A673 (cell line): ENCODE measurements around the gene IL12RB2. TPM values are rescaled to one million over a fixed set of nuclear protein-coding genes. Genes with fewer than 3 reads are reported as not detected.

Source experiments
- BruUV-seq: library from RNA; stranded (reverse); fragments of 400-500 nt; replicated peaks from 2 replicates; lab custom pipeline; 2021; lab: Mats Ljungman, UMichigan
- CTCF ChIA-PET: fragments of 300-600 bp; sonication (Branson Sonifier 250); formaldehyde crosslinking; loops from one replicate; lab custom pipeline; 2022; ENCODE audit warnings: antibody characterized with exemption; lab: Charles Lee
- POLR2A ChIA-PET: fragments of 300-600 bp; sonication (Branson Sonifier 250); formaldehyde crosslinking; loops from one replicate; lab custom pipeline; 2022; ENCODE audit warnings: antibody characterized with exemption; ENCODE audit not compliant: low non-redundant PET; lab: Charles Lee
- DNase-seq: peaks from one replicate; pipeline ENCODE4 v3.0.0-alpha.2; 2015; ENCODE audit warnings: low spot score
- H3K27ac ChIP-seq: fragments of 200-600 bp; sonication (generic); 2 replicates; pipeline ENCODE4 v1.5.1; 2016; ENCODE audit warnings: mixed run types, low read depth, mild to moderate bottlenecking, mixed read lengths, antibody characterized with exemption, low read length; ENCODE audit not compliant: poor library complexity, severe bottlenecking
- H3K27me3 ChIP-seq: fragments of 200-600 bp; sonication (generic); replicated peaks from 2 replicates; pipeline ENCODE4 v1.6.1; 2017; ENCODE audit warnings: mixed run types, low read depth, mild to moderate bottlenecking, mixed read lengths, antibody characterized with exemption, low read length; ENCODE audit not compliant: insufficient read depth, poor library complexity
- H3K36me3 ChIP-seq: fragments of 200-600 bp; sonication (generic); 2 replicates; pipeline ENCODE4 v1.6.1; 2016; ENCODE audit warnings: mixed run types, mild to moderate bottlenecking, mixed read lengths, antibody characterized with exemption, low read length; ENCODE audit not compliant: insufficient read depth, poor library complexity, severe bottlenecking
- H3K4me1 ChIP-seq: fragments of 200-600 bp; sonication (generic); 2 replicates; pipeline ENCODE4 v1.6.1; 2017; ENCODE audit warnings: mixed run types, mild to moderate bottlenecking, mixed read lengths, antibody characterized with exemption, low read length; ENCODE audit not compliant: insufficient read depth, poor library complexity, severe bottlenecking
- H3K4me3 ChIP-seq: fragments of 200-600 bp; sonication (generic); 2 replicates; pipeline ENCODE4 v1.5.1; 2016; ENCODE audit warnings: low read depth, mixed run types, mild to moderate bottlenecking, mixed read lengths, low read length; ENCODE audit not compliant: poor library complexity, severe bottlenecking
- H3K9me3 ChIP-seq: fragments of 200-600 bp; sonication (generic); 2 replicates; pipeline ENCODE4 v1.6.1; 2016; ENCODE audit warnings: mixed run types, low read depth, mild to moderate bottlenecking, mixed read lengths, antibody characterized with exemption, low read length; ENCODE audit not compliant: poor library complexity, severe bottlenecking
- EZH2 ChIP-seq: fragments of 200-600 bp; sonication (generic); IDR thresholded peaks from 2 replicates; pipeline ENCODE4 v1.6.1; 2017; ENCODE audit warnings: borderline replicate concordance, low read depth, mild to moderate bottlenecking, mixed read lengths, antibody characterized with exemption, low read length; ENCODE audit not compliant: poor library complexity, severe bottlenecking
- intact Hi-C: fragments of 100-400 bp; cut with micrococcal nuclease; formaldehyde crosslinking; loops from one replicate; pipeline ENCODE4 v1.10.0; 2022; ENCODE audit not compliant: unreplicated experiment
- total RNA-seq: library from RNA; stranded (reverse); gene quantifications from 2 replicates; pipeline ENCODE4 v1.2.3, GENCODE V29; 2021
- TF ChIP-seq, protein P1 (sequence below): fragments of 300-800, 200-600 bp; sonication (generic); conservative IDR thresholded peaks from 2 replicates; pipeline ENCODE4 v1.5.1; 2017; ENCODE audit warnings: low read depth, mild to moderate bottlenecking, antibody characterized with exemption, low read length, moderate library complexity, mixed read lengths

The IL12RB2 gene
- total RNA-seq, 1 experiment from 2014 or later: 0.39 TPM

DNA sequence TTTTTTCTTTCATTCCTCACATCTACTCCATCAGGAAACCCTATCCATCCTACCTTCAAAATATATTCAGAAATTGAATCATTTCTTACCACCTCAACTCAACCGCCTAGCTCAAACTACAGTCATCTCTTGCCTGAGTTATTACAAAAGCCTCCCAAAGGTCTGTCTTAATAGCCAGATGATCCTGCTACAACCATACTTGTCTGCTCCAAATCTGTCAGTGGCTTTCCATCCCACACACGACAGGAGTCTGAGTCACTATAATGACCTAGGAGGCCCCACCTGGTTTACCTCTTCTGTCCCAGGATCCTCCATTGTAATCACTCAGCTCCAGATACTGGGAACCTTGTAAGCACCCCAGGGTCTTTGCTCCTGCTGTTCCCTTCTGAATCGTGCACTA, 37.1 kb upstream of the IL12RB2 start:
- CTCF ChIA-PET: no interaction called here
- Histone ChIP-seq H3K27ac (no peak overlapping the region), H3K27me3 (no peaks in the 10 kb centered on the region), H3K36me3 (no peaks in the 10 kb centered on the region), H3K4me3 (no peak overlapping the region), H3K4me1 (no peaks in the 10 kb centered on the region), H3K9me3 (no peaks in the 10 kb centered on the region)
- POLR2A ChIA-PET: no interaction called here
- no peak for TF ChIP-seq EZH2
- TF ChIP-seq, protein P1, sequence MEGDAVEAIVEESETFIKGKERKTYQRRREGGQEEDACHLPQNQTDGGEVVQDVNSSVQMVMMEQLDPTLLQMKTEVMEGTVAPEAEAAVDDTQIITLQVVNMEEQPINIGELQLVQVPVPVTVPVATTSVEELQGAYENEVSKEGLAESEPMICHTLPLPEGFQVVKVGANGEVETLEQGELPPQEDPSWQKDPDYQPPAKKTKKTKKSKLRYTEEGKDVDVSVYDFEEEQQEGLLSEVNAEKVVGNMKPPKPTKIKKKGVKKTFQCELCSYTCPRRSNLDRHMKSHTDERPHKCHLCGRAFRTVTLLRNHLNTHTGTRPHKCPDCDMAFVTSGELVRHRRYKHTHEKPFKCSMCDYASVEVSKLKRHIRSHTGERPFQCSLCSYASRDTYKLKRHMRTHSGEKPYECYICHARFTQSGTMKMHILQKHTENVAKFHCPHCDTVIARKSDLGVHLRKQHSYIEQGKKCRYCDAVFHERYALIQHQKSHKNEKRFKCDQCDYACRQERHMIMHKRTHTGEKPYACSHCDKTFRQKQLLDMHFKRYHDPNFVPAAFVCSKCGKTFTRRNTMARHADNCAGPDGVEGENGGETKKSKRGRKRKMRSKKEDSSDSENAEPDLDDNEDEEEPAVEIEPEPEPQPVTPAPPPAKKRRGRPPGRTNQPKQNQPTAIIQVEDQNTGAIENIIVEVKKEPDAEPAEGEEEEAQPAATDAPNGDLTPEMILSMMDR: no peak
- BruUV-seq: no TSS peak
- DNase-seq: no peak
- intact Hi-C loops: no loop called here

DNA sequence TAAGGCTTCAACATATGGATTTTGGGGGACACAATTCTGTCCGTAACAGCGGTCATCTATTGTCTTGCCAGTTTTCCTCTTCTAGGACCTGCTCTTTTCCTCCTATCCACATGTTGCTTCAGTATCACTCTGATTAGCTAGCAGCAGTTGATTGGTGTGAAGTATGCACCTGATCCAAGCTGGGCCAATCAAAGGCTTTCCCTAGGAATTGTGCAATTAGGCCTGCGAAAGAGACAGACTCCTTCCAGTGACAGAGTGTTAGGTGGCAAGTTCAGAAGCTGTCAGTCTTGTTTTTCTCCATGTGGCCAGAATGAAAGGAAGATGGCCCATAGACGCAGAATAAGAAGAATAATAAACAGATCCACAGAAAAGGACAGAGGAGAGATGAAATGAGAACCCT, 34.1 kb upstream of the IL12RB2 start:
- no peak for TF ChIP-seq EZH2
- TF ChIP-seq, protein P1: no peak
- H3K36me3 ChIP-seq: no peaks in the 10 kb centered on the region
- intact Hi-C loops: no loop called here
- no peak overlapping the region for H3K27ac ChIP-seq
- BruUV-seq: no TSS peak
- CTCF ChIA-PET: no interaction called here
- no peaks in the 10 kb centered on the region for H3K4me1 ChIP-seq
- no peak for DNase-seq
- POLR2A ChIA-PET: no interaction called here
- H3K27me3 ChIP-seq: no peaks in the 10 kb centered on the region
- no peak overlapping the region for H3K4me3 ChIP-seq
- no peaks in the 10 kb centered on the region for H3K9me3 ChIP-seq

GRCh38 chr1:67274623-67275325, 32.9 kb upstream of the IL12RB2 start:
- DNase-seq: no peak
- no peaks in the 10 kb centered on the region for H3K27me3 ChIP-seq
- no peak overlapping the region for H3K27ac ChIP-seq
- H3K4me3 ChIP-seq: no peak overlapping the region
- BruUV-seq: no TSS peak
- TF ChIP-seq, protein P1: no peak
- ChIA-PET CTCF (no interaction called here), POLR2A (no interaction called here)
- no peaks in the 10 kb centered on the region for H3K36me3 ChIP-seq
- H3K4me1 ChIP-seq: no peaks in the 10 kb centered on the region
- intact Hi-C loops: no loop called here
- no peaks in the 10 kb centered on the region for H3K9me3 ChIP-seq
